ENCODE measurements around the gene THUMPD1. TPM values are rescaled to one million over a fixed set of nuclear protein-coding genes. Genes with fewer than 3 reads are reported as not detected.

THUMPD1 gene
- total and polyA plus RNA-seq, 2 experiments from 2014 or later: 44.6 to 93.0 TPM

- Histone ChIP-seq H3K36me3 (ENCODE audit: insufficient read depth) (no peaks in the 10 kb centered on the region), H2AFZ (no peak overlapping the region), H3K79me2 (replicated peaks; ENCODE audit: insufficient read depth) (no peaks in the 10 kb centered on the region), H3K4me1 (ENCODE audit: insufficient read depth) (no peaks in the 10 kb centered on the region), H3K27me3 (ENCODE audit: insufficient read depth) (no peaks in the 10 kb centered on the region), H3K4me2 (no peak overlapping the region), H3K4me3 (no peak overlapping the region), H3F3A (replicated peaks; ENCODE audit: low read depth) (no peaks in the 10 kb centered on the region), H3K9me2 (ENCODE audit: insufficient read depth) (no peaks in the 10 kb centered on the region), H3K27ac (ENCODE audit: low read depth) (no peak overlapping the region), H4K20me1 (replicated peaks; ENCODE audit: insufficient read depth) (no peaks in the 10 kb centered on the region)
- no peak overlapping the region for H3K27ac Mint-ChIP-seq
- H3K9me3 Mint-ChIP-seq: peaks cover 19% of the 10 kb centered on the region
- no peak for TF ChIP-seq ETS1 (IDR thresholded peaks at IDR 0.05)
- TF ChIP-seq, protein P1, sequence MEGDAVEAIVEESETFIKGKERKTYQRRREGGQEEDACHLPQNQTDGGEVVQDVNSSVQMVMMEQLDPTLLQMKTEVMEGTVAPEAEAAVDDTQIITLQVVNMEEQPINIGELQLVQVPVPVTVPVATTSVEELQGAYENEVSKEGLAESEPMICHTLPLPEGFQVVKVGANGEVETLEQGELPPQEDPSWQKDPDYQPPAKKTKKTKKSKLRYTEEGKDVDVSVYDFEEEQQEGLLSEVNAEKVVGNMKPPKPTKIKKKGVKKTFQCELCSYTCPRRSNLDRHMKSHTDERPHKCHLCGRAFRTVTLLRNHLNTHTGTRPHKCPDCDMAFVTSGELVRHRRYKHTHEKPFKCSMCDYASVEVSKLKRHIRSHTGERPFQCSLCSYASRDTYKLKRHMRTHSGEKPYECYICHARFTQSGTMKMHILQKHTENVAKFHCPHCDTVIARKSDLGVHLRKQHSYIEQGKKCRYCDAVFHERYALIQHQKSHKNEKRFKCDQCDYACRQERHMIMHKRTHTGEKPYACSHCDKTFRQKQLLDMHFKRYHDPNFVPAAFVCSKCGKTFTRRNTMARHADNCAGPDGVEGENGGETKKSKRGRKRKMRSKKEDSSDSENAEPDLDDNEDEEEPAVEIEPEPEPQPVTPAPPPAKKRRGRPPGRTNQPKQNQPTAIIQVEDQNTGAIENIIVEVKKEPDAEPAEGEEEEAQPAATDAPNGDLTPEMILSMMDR (conservative IDR thresholded peaks at IDR 0.05; ENCODE audit: low read depth in 2 of 2): no peak
- no peak for TF ChIP-seq REST (IDR thresholded peaks at IDR 0.05; ENCODE audit: unreplicated experiment)
- TF ChIP-seq EZH2phosphoT487 (IDR thresholded peaks at IDR 0.05; ENCODE audit: unreplicated experiment): no peak
- TF ChIP-seq STAT1 (IDR thresholded peaks at IDR 0.05; ENCODE audit: unreplicated experiment): no peak
- TF ChIP-seq ZNF462 (CRISPR knock-in tag; IDR thresholded peaks at IDR 0.05): no peak
- no peak for TF ChIP-seq NANOG (IDR thresholded peaks at IDR 0.05; ENCODE audit: borderline replicate concordance)
- no peak for TF ChIP-seq ZNF331 (CRISPR knock-in tag; IDR thresholded peaks at IDR 0.05; ENCODE audit: low read depth)
- no peak for TF ChIP-seq ZNF114 (CRISPR knock-in tag; IDR thresholded peaks at IDR 0.05)
- TF ChIP-seq JUNB (IDR thresholded peaks at IDR 0.05; ENCODE audit: unreplicated experiment): no peak
- TF ChIP-seq EZH2 (IDR thresholded peaks at IDR 0.05; ENCODE audit: low read depth, unreplicated experiment): no peak
- TF ChIP-seq POLR2AphosphoS5 (IDR thresholded peaks at IDR 0.05; ENCODE audit: low read depth): no peak
- TF ChIP-seq CREB1 (CRISPR knock-in tag; IDR thresholded peaks at IDR 0.05; ENCODE audit: low read depth): no peak
- ATAC-seq (no peak), DNase-seq (ENCODE audit: low spot score) (no peak)
- peaks cover 5% of the 10 kb centered on the region; the same call in 2 of the 3 replicates for H3K4me1 Mint-ChIP-seq
- no peak overlapping the region for H3K4me3 Mint-ChIP-seq
- peaks cover 7% of the 10 kb centered on the region for H3K36me3 Mint-ChIP-seq (ENCODE audit: low read depth)
- peaks cover 1% of the 10 kb centered on the region for H3K27me3 Mint-ChIP-seq (ENCODE audit: insufficient read depth, low read depth, poor library complexity)
These were observed 8.9 kb upstream of the THUMPD1 start for GRCh38 chr16:20750558-20750957.
